Embryonic facial prominence (tissue), 1 donor: ENCODE data around the gene SDC3.

Source experiments
- DNase-seq: peaks from one replicate; pipeline ENCODE4 v3.0.0-alpha.2; 2016; ENCODE audit errors: extremely low spot score

Gene SDC3

GRCh38 chr1:30888975-30889374 is 19.6 kb downstream of the SDC3 start:
- no peak for DNase-seq

- peak; percentile 54 for DNase-seq
Observed at GRCh38 chr1:30888391-30888790, 20.2 kb downstream of the SDC3 start.

DNA sequence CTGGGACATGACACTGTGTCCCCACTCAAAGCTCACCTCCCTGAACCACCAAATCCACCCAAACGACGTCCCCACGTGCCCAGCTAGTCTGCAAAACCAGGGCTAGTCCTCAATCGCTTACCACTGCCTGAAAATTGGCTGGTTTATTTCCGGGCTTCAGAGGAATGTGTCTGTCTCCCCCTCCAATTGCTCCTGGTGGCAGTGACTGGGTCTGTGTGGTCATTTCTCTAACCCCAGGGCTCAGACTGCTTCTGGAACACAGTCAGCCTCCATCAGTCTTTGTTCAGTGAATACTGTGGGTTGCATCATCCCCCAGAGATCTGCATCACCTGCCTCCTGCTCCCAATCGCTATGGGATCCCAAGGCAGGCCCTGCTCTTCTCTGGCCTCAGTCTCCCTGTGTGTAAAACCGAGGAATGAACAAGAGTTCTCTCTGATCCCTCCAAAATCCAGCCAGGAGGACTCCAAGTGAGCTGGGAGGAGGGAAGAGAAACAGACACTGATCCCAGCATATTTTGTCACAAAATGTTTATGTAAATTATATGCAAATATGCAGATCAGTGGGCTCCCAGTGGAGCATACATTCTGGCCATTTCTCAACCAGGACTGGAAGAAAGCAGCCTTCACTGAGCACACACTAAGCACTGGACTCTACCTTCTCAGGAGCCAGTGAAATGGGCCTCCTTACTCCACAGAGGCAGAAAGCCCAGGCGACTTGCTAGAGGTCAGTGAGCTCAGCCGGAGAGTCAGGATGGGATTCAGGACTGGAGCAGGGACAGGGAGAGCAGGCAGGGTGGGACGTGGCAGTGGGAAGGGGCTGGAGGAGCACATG is 20.9 kb downstream of the SDC3 start:
- no peak for DNase-seq

DNA sequence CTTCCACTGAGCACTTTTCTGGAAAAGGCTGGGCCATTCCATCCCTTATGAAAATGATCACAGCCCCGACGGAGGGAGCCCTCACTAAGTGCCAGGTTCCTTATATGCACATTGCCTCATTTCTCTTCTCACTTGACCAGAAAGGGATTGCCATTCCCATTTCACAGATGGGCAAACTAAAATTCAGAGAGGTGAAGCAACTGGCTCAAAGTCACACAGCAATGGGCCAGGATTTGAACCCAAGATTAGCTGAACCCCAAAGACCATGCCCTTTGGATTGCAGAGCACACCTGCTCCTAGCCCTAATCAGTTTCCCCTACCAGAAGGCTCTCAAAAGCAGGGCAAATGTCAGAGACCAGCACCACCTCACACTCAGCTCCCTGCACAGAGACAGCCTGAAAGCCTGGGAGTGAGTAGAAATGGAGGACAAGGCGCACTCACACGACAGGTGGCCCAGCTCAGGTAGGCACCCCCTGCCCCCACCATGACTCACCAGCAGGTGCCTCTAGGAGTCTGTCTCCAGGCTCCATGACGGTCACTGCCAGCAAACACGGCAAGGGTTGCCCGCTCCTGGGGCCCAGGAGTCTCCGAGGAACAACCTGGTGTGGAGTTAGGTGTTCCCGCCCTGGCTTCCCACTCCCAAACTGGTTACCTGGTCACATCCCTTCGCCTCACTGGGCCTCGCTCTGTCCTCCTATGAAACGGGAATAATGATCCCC is 21.7 kb downstream of the SDC3 start:
- no peak for DNase-seq

DNA sequence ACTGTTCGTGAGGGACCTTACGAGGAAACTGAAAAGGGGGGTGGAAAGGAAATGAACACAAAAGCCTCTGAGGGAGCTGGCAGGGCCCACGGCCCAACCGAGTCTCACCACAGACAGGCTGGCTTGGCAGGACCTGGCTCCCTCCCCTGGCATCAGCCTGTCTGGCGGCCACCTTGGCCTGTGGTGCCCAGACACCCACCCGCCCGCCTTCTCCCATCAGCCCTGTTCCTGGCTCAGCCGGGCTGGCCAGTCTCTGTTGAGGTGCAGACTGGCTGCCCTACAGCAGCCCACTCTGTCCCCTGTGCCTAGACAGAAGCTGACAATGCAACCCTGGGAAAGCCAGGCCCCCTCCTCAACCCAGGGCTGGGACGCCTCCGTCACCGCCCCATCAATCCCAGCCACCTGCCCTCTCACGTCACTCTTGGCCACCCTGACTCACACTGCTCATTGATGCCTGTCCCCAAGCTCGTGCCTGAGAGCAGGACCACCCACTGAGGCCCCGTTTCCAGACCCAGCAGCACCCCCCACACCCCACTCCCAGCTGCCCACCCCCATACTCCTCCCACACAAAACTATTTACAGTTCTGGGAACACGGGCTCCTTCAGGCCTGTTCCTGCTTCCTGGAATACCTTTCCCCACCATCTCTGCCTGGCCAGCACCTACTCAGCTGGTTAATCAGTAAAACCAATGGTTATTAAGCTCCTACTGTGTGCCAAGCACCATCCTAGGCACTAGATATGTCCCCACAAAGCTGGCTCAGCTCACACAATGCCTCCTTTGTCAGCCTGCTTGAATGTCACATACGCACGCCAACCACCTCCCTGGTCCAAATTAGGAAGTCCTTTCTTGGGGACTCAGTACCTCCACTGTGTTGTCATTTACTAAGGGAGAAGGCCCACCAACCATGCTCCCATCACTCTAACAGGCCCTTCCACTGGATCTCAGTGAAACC is 22.7 kb downstream of the SDC3 start:
- DNase-seq: no peak

DNA sequence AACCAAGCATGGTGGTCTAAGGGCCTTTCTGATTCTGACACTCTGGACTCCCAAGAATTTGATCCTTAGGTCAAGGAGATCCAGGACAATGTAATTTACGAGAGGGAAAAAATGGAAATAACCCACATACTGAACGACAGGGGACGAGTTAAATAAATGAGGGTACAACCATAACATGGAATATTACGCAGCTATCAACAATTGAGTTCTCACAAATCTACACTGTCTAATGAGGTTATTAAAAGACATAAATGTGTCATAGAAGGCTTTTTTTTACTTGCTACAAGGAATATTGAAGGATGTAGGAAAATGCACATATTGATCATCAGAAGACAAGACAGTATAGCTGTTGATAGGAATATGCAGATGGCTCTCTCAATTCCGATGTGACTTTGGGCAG is 23.8 kb downstream of the SDC3 start:
- DNase-seq: no peak

- no peak for DNase-seq
Observed at GRCh38 chr1:30883389-30884172, 25.0 kb downstream of the SDC3 start.

DNA sequence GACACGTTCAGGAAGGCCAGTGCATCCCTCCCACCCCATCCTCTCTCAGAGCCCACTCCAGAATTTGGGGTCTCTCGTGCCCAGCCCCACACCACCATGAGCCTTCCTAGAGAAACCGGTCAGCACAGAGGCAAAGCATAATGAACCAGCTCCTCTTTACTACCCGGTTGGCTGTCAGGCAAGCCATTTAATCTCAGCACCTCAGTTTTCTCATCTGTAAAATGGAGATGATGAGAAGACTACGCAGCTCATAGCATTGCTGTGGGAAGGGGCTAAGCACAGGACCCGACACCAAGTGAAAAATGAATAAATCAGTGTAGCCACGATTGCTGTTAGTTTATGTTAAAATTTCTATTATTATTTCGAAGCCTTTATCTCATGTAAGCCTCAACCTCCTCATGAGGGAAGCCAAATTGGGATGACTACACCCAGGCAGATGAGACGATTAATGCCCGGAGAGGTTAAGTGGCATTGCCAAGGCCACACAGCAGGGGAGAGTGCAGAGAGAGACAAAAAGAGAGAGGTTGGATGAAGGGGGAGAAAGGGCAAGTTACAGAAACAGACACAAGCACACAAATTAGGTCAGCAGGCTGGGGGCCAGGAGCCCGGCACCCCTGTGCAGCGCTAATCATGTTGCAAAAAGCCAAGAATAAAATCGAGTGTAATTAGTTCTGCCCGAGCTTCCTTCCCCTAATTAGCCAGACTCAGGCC is 25.7 kb downstream of the SDC3 start:
- no peak for DNase-seq

DNA sequence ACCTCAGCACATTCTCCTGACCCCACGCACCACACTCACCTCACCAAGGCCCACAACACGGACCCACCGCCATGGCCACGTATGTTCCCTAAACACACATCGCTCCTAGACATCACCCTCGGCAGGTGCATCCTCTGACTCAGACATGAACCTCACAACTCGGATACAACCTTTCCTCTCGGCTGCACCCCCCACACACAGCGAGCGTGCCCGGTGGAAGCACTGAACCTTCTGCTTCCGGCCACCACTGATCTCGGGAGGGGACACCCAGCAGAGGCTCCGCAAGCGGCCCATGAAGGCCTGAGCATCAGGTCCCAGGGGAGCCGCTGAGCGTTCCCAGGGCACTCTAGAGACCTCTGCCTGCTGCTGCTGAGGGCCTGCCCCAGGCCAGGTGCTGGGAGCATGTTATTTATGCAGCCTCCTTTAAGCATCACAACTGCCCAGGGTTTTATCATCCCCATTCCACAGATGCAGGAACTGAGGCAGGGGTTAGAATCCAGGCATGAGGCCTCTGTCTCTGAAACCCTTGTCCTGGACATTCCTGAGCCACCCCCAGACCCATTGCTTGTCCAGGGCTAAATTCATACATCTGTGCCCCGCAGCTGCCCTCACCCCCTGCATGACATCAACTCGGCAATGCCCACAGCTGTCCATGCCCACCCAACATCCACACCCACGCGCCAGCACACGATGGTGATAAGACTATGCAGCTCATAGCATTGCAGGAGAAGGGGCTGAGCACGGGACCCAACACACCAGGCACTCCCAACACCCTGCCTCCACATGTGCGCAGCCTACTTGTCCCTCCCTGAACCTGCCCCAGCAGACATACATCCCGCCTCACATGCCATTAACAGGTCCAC is 27.0 kb downstream of the SDC3 start:
- DNase-seq: no peak

- no peak for DNase-seq
Observed at GRCh38 chr1:30880678-30881318, 27.8 kb downstream of the SDC3 start.

DNA sequence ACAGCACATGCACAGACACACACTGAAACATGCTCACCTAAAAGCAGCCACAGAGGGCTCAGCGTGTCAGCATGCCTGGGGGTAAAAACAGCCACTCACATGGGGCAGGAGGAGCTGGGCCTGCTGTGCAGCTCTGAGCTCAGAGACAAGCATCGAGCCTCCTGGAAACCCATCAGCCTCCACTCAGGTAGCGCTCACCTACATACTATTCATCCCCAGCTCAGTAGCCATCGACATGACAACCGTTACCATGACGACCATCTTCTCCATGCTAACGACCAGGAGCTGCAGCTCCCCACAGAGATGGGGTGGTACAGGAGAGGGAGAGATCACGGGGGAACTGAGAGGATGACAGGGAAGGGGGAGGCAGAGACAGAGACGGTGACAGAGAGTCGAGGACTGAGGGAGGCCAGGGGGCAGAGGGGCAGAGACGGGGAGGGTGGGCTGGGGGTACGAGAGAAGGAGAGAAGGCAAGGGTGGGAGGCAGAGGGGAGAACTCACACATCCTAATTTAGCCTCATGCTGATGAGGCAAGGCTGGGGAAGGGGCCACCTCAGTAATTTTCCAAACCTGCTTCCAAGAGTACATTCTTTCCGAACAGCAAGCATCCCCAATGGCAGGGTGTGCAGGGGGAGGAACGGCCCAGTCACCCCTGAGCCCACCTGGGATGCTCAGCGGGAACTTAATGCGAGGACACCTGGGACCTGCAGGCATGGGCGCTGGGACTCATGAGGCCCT is 28.4 kb downstream of the SDC3 start:
- DNase-seq: no peak

DNA sequence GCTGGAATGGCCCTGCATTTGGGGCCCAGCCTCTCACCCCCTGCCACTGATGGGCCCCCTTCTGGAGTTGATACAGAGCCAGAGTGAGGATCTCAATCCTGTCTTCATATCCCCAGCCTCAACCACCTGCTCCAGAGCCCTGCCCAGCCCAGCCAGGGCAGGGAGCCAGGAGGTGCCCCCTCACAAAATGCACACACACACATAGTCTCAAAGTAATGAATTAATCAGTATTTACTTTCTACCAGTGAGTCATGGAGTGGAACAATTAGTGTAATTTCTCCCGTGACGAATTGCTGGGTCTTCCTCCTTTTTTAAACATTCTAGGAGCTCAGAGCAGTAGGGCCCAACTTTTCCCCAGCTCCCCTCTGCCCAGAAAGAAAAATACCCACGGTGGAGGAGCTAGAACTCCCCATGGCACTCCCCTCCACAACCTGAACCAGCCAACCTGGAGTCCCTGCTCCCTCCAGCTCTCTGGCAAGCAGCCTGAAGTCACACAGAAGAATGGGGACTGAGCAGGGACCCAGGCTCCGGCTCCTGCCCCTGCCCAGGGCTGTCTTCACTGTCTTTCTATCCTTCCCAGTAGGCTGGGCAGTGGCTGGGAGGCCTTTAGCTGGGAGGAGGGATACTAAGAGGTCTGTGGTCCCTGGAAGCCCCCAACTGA is 29.3 kb downstream of the SDC3 start:
- DNase-seq: no peak

GRCh38 chr1:30878559-30878958 is 30.0 kb downstream of the SDC3 start:
- DNase-seq: no peak

DNA sequence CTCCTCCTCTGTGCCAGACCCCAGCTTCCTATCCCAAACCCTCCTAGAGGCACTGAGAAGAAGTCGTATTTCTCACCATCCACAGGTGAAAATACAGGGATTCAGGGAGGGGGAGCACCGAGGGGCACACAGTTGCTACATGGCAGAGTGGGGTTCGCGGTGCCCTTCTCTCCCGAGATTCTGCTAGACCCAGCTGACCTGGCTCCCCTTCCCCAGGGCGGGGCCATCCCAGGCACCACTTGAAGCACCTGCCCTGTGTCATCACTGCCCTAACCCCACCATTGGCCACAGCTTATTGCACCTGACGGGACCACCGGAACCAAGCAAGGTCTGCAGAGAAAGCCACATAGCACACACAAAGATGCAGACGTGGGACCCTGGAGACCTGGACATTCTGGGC is 30.5 kb downstream of the SDC3 start:
- DNase-seq: no peak

DNA sequence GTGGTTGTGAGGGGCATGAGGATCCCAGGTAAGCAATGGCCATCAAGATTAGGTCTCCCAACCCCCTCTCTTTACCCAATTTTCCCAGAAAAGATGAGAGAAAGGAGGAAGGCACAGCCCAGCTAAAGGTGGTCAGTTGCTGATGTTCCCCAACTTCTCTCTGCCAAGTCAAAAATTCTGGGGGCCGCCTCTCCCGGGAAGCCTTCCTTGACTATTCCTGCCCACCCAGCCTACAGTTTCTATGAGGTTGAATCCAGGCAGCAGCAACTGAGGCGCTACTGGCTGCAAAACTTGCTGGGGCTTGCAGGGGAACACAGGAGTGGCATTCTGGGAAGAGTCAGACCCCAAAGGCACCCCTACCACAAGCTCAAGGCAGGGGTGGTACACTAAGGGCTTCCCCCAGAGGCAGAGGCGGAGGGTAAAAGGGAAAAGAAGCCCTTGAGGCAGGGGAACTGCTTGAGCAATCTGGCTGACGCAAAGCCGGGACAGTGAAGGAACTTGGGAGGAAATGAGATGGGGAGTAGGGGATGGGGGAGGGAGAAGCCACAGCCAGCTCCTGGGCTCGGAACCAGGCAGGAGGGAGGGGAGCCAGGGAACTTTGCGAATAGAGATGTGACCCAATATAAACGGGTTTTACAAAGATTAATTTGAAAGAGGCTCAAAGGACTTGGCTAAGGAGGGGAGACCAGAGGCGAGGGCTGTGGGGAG is 31.2 kb downstream of the SDC3 start:
- no peak for DNase-seq

- no peak for DNase-seq
Observed at GRCh38 chr1:30876451-30877204, 31.9 kb downstream of the SDC3 start.

GRCh38 chr1:30875916-30876315 is 32.6 kb downstream of the SDC3 start:
- no peak for DNase-seq
